Inflammatory macrophage treated with lipopolysaccharide for 4 hours (primary cell): ENCODE data around the gene BBLN.
"Not testable (repeated sequence)": the region's sequence is repeated elsewhere in the genome, so short reads cannot be mapped to it uniquely, and the experiment has no call there.

Experiments
- DNase-seq: peaks from one replicate; pipeline ENCODE4 v3.0.0-alpha.2; 2020

Gene BBLN

DNA sequence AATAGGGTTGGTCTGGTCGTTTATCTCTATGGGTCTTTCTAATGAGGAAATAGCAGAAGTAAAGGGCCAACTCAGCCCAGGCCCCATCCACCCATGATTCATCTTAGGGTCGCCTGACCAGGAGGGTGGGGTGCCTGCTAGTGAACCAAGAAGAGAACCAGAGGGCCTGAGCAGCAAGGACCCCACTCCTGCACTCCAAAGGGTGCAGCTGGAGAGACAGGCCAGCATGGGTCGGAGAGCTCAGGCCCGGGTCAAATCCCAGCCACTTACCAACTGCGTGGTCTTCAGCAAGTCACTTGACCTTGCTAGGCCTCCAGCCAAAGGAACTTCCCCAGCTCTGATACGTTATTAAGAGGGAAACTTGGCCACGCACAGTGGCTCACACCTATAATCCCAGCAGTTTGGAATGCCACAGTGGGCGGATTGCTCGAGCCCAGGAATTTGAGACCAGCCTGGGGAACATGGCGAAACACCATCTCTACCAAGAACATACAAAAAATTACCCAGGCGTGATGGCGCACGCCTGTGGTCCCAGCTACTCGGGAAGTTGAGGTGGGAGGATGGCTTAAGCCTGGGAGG, 4.3 kb downstream of the BBLN start:
- DNase-seq: peak; percentile 36

- no peak for DNase-seq
Measured at GRCh38 chr9:128166169-128166568, 6.1 kb downstream of the BBLN start.

- DNase-seq: no peak
Measured at GRCh38 chr9:128167209-128167608, 7.1 kb downstream of the BBLN start.

GRCh38 chr9:128168731-128169308, 8.8 kb downstream of the BBLN start:
- DNase-seq: no peak

DNA sequence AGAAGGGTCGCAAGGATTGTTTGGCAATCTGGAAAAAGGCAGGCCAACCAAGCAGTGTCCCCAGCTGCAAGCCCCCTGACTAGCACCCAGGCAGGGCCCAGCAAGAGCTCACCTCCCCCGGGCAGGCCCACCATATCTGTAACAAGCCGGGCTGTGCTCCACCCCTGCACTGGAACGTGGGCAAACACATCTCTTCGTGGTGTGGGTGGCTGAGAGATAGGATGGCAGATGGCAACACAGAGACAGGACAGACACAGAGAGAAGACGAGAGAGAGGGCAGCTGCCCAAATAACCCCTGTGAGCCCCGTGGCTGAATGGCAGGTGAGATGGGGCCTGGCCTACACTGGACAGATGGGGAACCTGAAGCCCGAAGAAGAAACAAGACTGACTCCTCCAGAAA, 9.4 kb downstream of the BBLN start:
- no peak for DNase-seq

GRCh38 chr9:128169925-128170324, 9.9 kb downstream of the BBLN start:
- DNase-seq: no peak

GRCh38 chr9:128174062-128174461, 14.0 kb downstream of the BBLN start:
- DNase-seq: no peak

DNA sequence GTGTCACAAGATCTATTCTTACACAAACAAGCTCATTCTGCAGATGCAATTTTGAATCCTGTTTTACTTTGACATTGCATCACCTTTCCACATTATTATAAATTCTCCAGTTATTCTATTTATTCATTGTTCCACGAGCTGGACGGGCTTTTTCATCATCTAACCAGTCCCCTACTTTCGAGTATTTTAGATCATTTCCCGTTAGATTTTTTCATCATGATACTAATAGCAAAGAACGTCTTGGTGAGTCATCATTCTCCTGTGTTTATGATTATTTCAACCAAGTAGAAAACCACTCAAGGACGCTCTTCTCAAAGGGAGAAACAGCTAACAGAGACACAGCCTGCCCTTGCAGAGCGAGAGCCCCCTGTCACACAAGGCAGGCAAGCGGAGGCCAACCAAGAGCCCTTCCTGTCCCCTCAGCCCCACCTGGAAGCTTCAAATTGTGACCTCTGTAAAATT, 15.1 kb downstream of the BBLN start:
- no peak for DNase-seq

DNA sequence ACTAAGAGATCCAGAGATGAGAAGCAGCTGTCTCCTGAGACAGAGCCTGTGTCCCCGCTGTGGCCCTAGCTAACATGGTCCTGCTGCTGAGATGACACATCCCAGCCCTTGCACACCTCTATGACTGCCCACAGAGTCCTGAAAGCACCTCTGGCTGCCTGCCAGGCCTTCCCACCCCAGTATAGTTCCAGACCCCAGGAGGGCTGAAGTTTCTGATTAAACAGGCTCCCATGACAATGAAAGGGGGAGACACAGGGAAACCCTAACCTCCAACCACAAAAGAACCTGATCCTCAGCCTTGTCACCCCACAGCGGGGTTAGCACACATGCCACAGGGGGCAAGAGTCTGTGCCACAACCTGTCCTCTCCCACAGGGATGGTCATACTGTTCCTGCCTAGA, 15.7 kb downstream of the BBLN start:
- DNase-seq: no peak

DNA sequence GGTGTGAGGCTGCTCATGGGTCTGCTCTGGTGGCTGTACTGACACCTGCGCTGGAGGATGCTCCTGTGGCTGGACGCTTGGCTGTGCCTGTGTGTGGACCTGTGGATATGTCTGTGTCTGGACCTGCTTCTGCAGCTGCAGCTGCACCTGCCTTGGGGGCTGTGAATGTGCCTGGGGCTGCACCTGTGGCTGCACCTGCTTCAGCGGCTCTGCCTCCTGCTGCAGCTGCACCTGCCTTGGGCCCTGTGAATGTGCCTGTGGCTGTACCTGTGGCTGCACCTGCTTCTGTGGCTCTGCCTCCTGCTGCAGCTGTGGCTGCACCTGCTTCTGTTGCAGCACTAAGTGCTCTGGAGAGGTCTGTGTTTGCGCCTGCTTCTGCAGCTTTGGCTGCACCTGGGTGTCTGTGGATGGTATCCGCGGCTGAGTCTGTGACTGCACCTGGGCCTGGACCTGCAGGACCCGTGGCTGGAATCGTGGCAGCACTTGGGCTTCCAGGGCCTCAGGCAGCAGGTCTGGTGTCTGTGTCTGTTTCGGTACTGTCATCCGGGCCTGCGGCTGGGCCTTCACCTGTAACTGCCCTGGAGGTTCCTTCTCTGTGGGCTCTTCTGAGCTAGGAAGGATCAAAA, 18.9 kb downstream of the BBLN start:
- DNase-seq: no peak

DNA sequence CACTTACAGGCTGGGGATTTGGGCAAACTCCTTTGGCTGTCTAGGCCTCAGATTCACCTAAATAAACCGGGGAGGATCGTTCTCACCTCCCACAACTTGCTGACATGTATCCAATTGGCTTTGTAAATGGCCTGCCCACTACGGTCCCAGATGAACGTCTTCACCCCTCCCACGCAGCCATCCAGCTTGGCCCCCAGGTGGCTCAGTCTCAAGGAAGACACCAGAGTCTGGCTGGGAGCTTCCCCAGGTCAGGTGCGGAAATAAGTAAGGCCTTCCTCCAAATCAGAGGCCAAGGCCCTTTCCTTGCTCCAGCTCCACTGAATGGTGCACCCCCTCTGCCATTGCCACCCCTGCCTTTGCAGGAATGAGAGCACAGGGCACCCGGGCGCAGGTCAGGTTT, 19.9 kb downstream of the BBLN start:
- DNase-seq: no peak

GRCh38 chr9:128180447-128180846, 20.4 kb downstream of the BBLN start:
- no peak for DNase-seq

- not testable (repeated sequence) for DNase-seq
Measured at GRCh38 chr9:128181480-128181879, 21.4 kb downstream of the BBLN start.

GRCh38 chr9:128182893-128183588, 23.0 kb downstream of the BBLN start:
- DNase-seq: no peak

GRCh38 chr9:128185979-128186965, 26.2 kb downstream of the BBLN start:
- no peak for DNase-seq

- DNase-seq: no peak
Measured at GRCh38 chr9:128187361-128187760, 27.3 kb downstream of the BBLN start.

DNA sequence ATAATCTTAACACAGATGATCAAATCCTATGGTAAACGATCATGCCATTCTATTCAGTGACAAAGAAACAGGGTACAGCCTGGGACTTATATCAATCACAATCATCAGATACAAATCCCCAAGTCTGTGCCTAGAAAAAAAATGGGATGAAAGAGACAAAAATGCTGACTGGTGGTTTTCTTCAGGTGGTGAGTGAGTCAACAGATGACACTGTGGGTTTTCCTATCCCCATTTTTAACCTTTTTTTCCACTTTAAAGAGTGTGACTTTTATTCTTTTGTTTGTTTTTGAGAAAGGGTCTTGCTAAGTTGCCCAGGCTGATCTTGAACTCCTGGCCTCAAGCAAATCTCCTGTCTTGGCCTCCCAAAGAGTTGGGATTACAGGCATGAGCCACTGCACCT, 28.1 kb downstream of the BBLN start:
- no peak for DNase-seq

DNA sequence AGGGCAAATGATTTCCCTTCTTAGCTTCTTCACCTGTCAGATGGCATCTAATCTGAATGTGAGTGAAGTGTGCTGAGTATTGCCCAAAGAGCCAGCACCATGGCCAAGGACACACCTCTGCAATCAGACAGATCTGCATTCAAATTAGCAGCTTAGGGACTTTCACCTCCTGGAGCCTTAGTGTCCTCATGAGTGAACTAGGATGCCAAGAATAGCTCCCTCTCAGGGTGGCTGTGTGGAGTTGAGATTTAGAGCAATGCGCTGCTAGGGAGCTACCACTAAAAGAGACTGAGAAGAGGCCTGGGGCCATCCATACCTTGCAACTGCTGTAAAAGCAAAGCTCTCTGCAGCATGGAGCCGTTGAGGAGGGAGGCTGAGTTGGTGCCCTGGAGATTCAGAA, 29.9 kb downstream of the BBLN start:
- no peak for DNase-seq

- no peak for DNase-seq
Measured at GRCh38 chr9:128190516-128191405, 30.7 kb downstream of the BBLN start.

GRCh38 chr9:128191406-128192046, 31.5 kb downstream of the BBLN start, which contains the start of gene CIZ1:
CIZ1 (minus strand) TSS chr9:128191572; CDS start chr9:128190857, 715 bp downstream.
- peak; percentile 82 for DNase-seq
